Measurements from ENCODE around the gene DPPA3. TPM values are rescaled to one million over a fixed set of nuclear protein-coding genes. Genes with fewer than 3 reads are reported as not detected.

DPPA3 gene
- total RNA-seq, 4 donors from 2014 or later: 0.44 TPM; not detected in 3

- TF ChIP-seq CTCF (IDR thresholded peaks at IDR 0.05; ENCODE audit: low read depth): no peak
These were observed 29.7 kb upstream of the DPPA3 start for GRCh38 chr12:7681535-7681934.

GRCh38 chr12:7693793-7694192 lies 17.4 kb upstream of the DPPA3 start:
- no peak for TF ChIP-seq CTCF (IDR thresholded peaks at IDR 0.05; ENCODE audit: low read depth)

- no peak for TF ChIP-seq CTCF (IDR thresholded peaks at IDR 0.05; ENCODE audit: low read depth)
These were observed 16.5 kb upstream of the DPPA3 start for GRCh38 chr12:7694556-7695236.

- TF ChIP-seq CTCF (IDR thresholded peaks at IDR 0.05; ENCODE audit: low read depth): no peak
These were observed 16.0 kb upstream of the DPPA3 start for GRCh38 chr12:7695237-7695560.

- no peak for TF ChIP-seq CTCF (IDR thresholded peaks at IDR 0.05; ENCODE audit: low read depth)
These were observed 15.6 kb upstream of the DPPA3 start, which contains the start of gene GDF3 for GRCh38 chr12:7695566-7696197. TSS of gene GDF3 (minus strand) at chr12:7695775. CDS start at chr12:7695728, 47 bp downstream.

GRCh38 chr12:7705846-7706245 lies 5.4 kb upstream of the DPPA3 start:
- TF ChIP-seq CTCF (IDR thresholded peaks at IDR 0.05; ENCODE audit: low read depth): no peak

- TF ChIP-seq CTCF (IDR thresholded peaks at IDR 0.05; ENCODE audit: low read depth): no peak
These were observed 1.1 kb upstream of the DPPA3 start for GRCh38 chr12:7709969-7710675.
